Stimulated activated naive CD8-positive, alpha-beta T cell treated with anti-CD3 and anti-CD28 coated beads, Interleukin-15, Interleukin-2, amounts not matched to agents 100 ng/mL and 50 ng/mL, for 24 hours (primary cell): Measurements from ENCODE around the gene CYP4A22.

Experiments used
- H3K27ac Mint-ChIP-seq: one replicate; pipeline ENCODE4 v1.8.0; 2021; ENCODE audit warnings: mild to moderate bottlenecking, mixed read lengths
- H3K27me3 Mint-ChIP-seq: one replicate; pipeline ENCODE4 v1.8.0; 2021; ENCODE audit warnings: mixed read lengths
- H3K36me3 Mint-ChIP-seq: one replicate; pipeline ENCODE4 v1.8.0; 2021; ENCODE audit warnings: low read depth, mixed read lengths
- H3K4me1 Mint-ChIP-seq: one replicate; pipeline ENCODE4 v1.8.0; 2021; ENCODE audit warnings: low read depth, mixed read lengths
- H3K4me3 Mint-ChIP-seq: one replicate; pipeline ENCODE4 v1.8.0; 2021; ENCODE audit warnings: mild to moderate bottlenecking, mixed read lengths
- H3K9me3 Mint-ChIP-seq: one replicate; pipeline ENCODE4 v1.8.0; 2021; ENCODE audit warnings: mixed read lengths

Gene CYP4A22

GRCh38 chr1:47178654-47179016, 41.4 kb downstream of the CYP4A22 start:
- Mint-ChIP-seq H3K27me3 (peaks cover 54% of the 10 kb centered on the region), H3K36me3 (no peaks in the 10 kb centered on the region), H3K4me3 (peak overlapping the region; percentile 74), H3K27ac (no peak overlapping the region), H3K4me1 (peaks cover 9% of the 10 kb centered on the region), H3K9me3 (no peaks in the 10 kb centered on the region)

- Mint-ChIP-seq H3K27ac (no peak overlapping the region), H3K36me3 (no peaks in the 10 kb centered on the region), H3K4me1 (peaks cover 9% of the 10 kb centered on the region), H3K4me3 (peak overlapping the region; percentile 74), H3K9me3 (no peaks in the 10 kb centered on the region), H3K27me3 (peaks cover 54% of the 10 kb centered on the region)
Measured at GRCh38 chr1:47179017-47179987, 42.1 kb downstream of the CYP4A22 start.

- H3K27me3 Mint-ChIP-seq, result peaks cover 48% of the 10 kb centered on the region
- H3K4me3 Mint-ChIP-seq, result no peak overlapping the region
- peaks cover 9% of the 10 kb centered on the region for H3K4me1 Mint-ChIP-seq
- no peaks in the 10 kb centered on the region for H3K36me3 Mint-ChIP-seq
- H3K9me3 Mint-ChIP-seq, result no peaks in the 10 kb centered on the region
- no peak overlapping the region for H3K27ac Mint-ChIP-seq
Measured at GRCh38 chr1:47179988-47180563, 42.8 kb downstream of the CYP4A22 start.

- Mint-ChIP-seq H3K4me3 (no peak overlapping the region), H3K27ac (no peak overlapping the region), H3K4me1 (peaks cover 9% of the 10 kb centered on the region), H3K9me3 (no peaks in the 10 kb centered on the region), H3K27me3 (peaks cover 49% of the 10 kb centered on the region), H3K36me3 (no peaks in the 10 kb centered on the region)
Measured at GRCh38 chr1:47180603-47181094, 43.4 kb downstream of the CYP4A22 start.

GRCh38 chr1:47181095-47181954, 44.1 kb downstream of the CYP4A22 start:
- Mint-ChIP-seq H3K9me3 (no peaks in the 10 kb centered on the region), H3K27me3 (peaks cover 44% of the 10 kb centered on the region), H3K4me3 (no peak overlapping the region), H3K4me1 (peaks cover 9% of the 10 kb centered on the region), H3K27ac (no peak overlapping the region), H3K36me3 (no peaks in the 10 kb centered on the region)

- H3K27ac Mint-ChIP-seq, result no peak overlapping the region
- no peaks in the 10 kb centered on the region for H3K36me3 Mint-ChIP-seq
- peaks cover 9% of the 10 kb centered on the region for H3K4me1 Mint-ChIP-seq
- H3K27me3 Mint-ChIP-seq, result peaks cover 44% of the 10 kb centered on the region
- H3K4me3 Mint-ChIP-seq, result no peak overlapping the region
- no peaks in the 10 kb centered on the region for H3K9me3 Mint-ChIP-seq
Measured at GRCh38 chr1:47181955-47182675, 44.9 kb downstream of the CYP4A22 start.

- H3K9me3 Mint-ChIP-seq, result no peaks in the 10 kb centered on the region
- peaks cover 9% of the 10 kb centered on the region for H3K4me1 Mint-ChIP-seq
- no peak overlapping the region for H3K27ac Mint-ChIP-seq
- H3K4me3 Mint-ChIP-seq, result no peak overlapping the region
- no peaks in the 10 kb centered on the region for H3K36me3 Mint-ChIP-seq
- peaks cover 44% of the 10 kb centered on the region for H3K27me3 Mint-ChIP-seq
Measured at GRCh38 chr1:47182676-47183235, 45.5 kb downstream of the CYP4A22 start.

- no peaks in the 10 kb centered on the region for H3K9me3 Mint-ChIP-seq
- H3K27ac Mint-ChIP-seq, result no peak overlapping the region
- H3K4me1 Mint-ChIP-seq, result peaks cover 9% of the 10 kb centered on the region
- no peaks in the 10 kb centered on the region for H3K36me3 Mint-ChIP-seq
- H3K27me3 Mint-ChIP-seq, result peaks cover 40% of the 10 kb centered on the region
- H3K4me3 Mint-ChIP-seq, result no peak overlapping the region
Measured at GRCh38 chr1:47183308-47184089, 46.3 kb downstream of the CYP4A22 start.

GRCh38 chr1:47184090-47184821, 47.0 kb downstream of the CYP4A22 start:
- Mint-ChIP-seq H3K36me3 (no peaks in the 10 kb centered on the region), H3K4me3 (no peak overlapping the region), H3K27ac (no peak overlapping the region), H3K4me1 (peaks cover 5% of the 10 kb centered on the region), H3K27me3 (peaks cover 34% of the 10 kb centered on the region), H3K9me3 (no peaks in the 10 kb centered on the region)

GRCh38 chr1:47184822-47185677, 47.8 kb downstream of the CYP4A22 start:
- H3K4me1 Mint-ChIP-seq, result no peaks in the 10 kb centered on the region

GRCh38 chr1:47186267-47187185, 49.3 kb downstream of the CYP4A22 start:
- Mint-ChIP-seq H3K36me3 (no peaks in the 10 kb centered on the region), H3K4me3 (no peak overlapping the region), H3K27ac (no peak overlapping the region), H3K9me3 (no peaks in the 10 kb centered on the region), H3K4me1 (no peaks in the 10 kb centered on the region), H3K27me3 (peaks cover 17% of the 10 kb centered on the region)

More at GRCh38 chr1:47184822-47185677, 47.8 kb downstream of the CYP4A22 start:
- H3K36me3 Mint-ChIP-seq, result no peaks in the 10 kb centered on the region
- H3K27ac Mint-ChIP-seq, result no peak overlapping the region
- H3K4me3 Mint-ChIP-seq, result no peak overlapping the region
- H3K27me3 Mint-ChIP-seq, result peaks cover 27% of the 10 kb centered on the region
- no peaks in the 10 kb centered on the region for H3K9me3 Mint-ChIP-seq
